Breast epithelium (tissue), 4 donors: ENCODE data around the gene CACNA2D4. TPM values are rescaled to one million over a fixed set of nuclear protein-coding genes. Genes with fewer than 3 reads are reported as not detected.

Experiments
- DNase-seq, 2 donors: peaks; one replicate each; pipeline ENCODE4 v3.0.0-alpha.2; 2019; ENCODE audit warnings: low spot score in 2 of 2
- H3K27ac ChIP-seq, 2 donors: fragments of 200-600 bp; sonication (generic) in 1 of 2; one replicate each; pipeline ENCODE4 v1.5.1; 2016 to 2019; ENCODE audit warnings: mild to moderate bottlenecking in 1 of 2
- H3K27me3 ChIP-seq, 2 donors: fragments of 200-600 bp; sonication (generic) in 1 of 2; one replicate each; pipeline versions ENCODE4 v1.5.1 to v1.6.0; 2017 to 2019; ENCODE audit warnings: control low read depth in 1 of 2, mild to moderate bottlenecking in 1 of 2
- H3K36me3 ChIP-seq: fragments of 200-600 bp; one replicate; pipeline ENCODE4 v1.5.1; 2019
- H3K4me1 ChIP-seq, 2 donors: fragments of 200-600 bp; sonication (generic); one replicate each; pipeline ENCODE4 v1.5.1; 2016 to 2019; ENCODE audit warnings: control low read depth in 1 of 2
- H3K4me3 ChIP-seq, 3 donors: fragments of 200-600 bp; sonication (generic); 1 replicate in 2 of 3; 2 replicates in 1 of 3; pipeline ENCODE4 v1.5.1; 2016 to 2019; ENCODE audit warnings: mild to moderate bottlenecking in 3 of 3, moderate library complexity in 2 of 3
- H3K9me3 ChIP-seq, 2 donors: fragments of 200-600 bp; sonication (generic) in 1 of 2; one replicate each; pipeline ENCODE4 v1.5.1; 2016 to 2019; ENCODE audit warnings: control low read depth in 1 of 2
- CTCF ChIP-seq, 3 donors: fragments of 450-650 bp; IDR thresholded peaks; one replicate each; pipeline ENCODE4 v1.5.1; 2016 to 2017; ENCODE audit warnings: antibody characterized with exemption in 3 of 3, mild to moderate bottlenecking in 3 of 3, moderate library complexity in 3 of 3
- POLR2A ChIP-seq: fragments of 450-650 bp; IDR thresholded peaks from one replicate; pipeline ENCODE4 v1.6.1; 2016; ENCODE audit warnings: antibody characterized with exemption, mild to moderate bottlenecking, moderate library complexity
- POLR2AphosphoS5 ChIP-seq, 3 donors: sonication (generic); formaldehyde crosslinking; IDR thresholded peaks; one replicate each; pipeline ENCODE4 v1.6.1; 2017; ENCODE audit warnings: antibody characterized with exemption in 3 of 3
- intact Hi-C: fragments of 100-400 bp; cut with DNase I; formaldehyde crosslinking; loops from one replicate; pipeline ENCODE4 v1.15.1; 2023; ENCODE audit warnings: low total_unique reads
- total RNA-seq, 3 donors: library from RNA; depleted of rRNA; stranded (reverse); fragments of >200 nt; gene quantifications; one replicate each; pipeline ENCODE4 v1.1.0, GENCODE V29; 2016

Gene CACNA2D4
- total RNA-seq, 3 donors from 2014 or later: 3.2 to 10.2 (median 3.3) TPM

GRCh38 chr12:1934068-1934467, 15.6 kb upstream of the CACNA2D4 start:
- intact Hi-C loops: loop anchor here (10.0 kb wide), 1 partner anchor 289 kb away; no protein-coding TSS in a partner anchor
- TF ChIP-seq POLR2A (no peak), POLR2AphosphoS5 (IDR thresholded peaks at IDR 0.05) (no peak), CTCF (IDR thresholded peaks at IDR 0.05) (no peak)
- no peaks in the 10 kb centered on the region for H3K27me3 ChIP-seq
- DNase-seq: no peak
- H3K36me3 ChIP-seq: no peaks in the 10 kb centered on the region
- H3K27ac ChIP-seq: no peak overlapping the region
- no peaks in the 10 kb centered on the region for H3K4me1 ChIP-seq
- no peaks in the 10 kb centered on the region for H3K9me3 ChIP-seq
- H3K4me3 ChIP-seq: no peak overlapping the region

GRCh38 chr12:1933342-1934051, 15.0 kb upstream of the CACNA2D4 start:
- intact Hi-C loops: loop anchor here (10.0 kb wide), 1 partner anchor 289 kb away; no protein-coding TSS in a partner anchor
- no peaks in the 10 kb centered on the region for H3K27me3 ChIP-seq
- no peak overlapping the region for H3K4me3 ChIP-seq
- no peak overlapping the region for H3K27ac ChIP-seq
- H3K9me3 ChIP-seq: no peaks in the 10 kb centered on the region
- no peak for DNase-seq
- no peak for TF ChIP-seq CTCF (IDR thresholded peaks at IDR 0.05)
- TF ChIP-seq POLR2A: no peak
- TF ChIP-seq POLR2AphosphoS5 (IDR thresholded peaks at IDR 0.05): no peak
- H3K4me1 ChIP-seq: no peaks in the 10 kb centered on the region
- H3K36me3 ChIP-seq: no peaks in the 10 kb centered on the region

- no peaks in the 10 kb centered on the region for H3K27me3 ChIP-seq
- no peak overlapping the region for H3K27ac ChIP-seq
- TF ChIP-seq POLR2AphosphoS5 (IDR thresholded peaks at IDR 0.05) (no peak), CTCF (IDR thresholded peaks at IDR 0.05) (no peak), POLR2A (no peak)
- intact Hi-C loops: loop anchor here (10.0 kb wide), 1 partner anchor 288 kb away; no protein-coding TSS in a partner anchor
- peak in 1 of 2 donors; percentile 69 for DNase-seq
- H3K4me3 ChIP-seq: no peak overlapping the region
- no peaks in the 10 kb centered on the region for H3K36me3 ChIP-seq
- H3K9me3 ChIP-seq: no peaks in the 10 kb centered on the region
- no peaks in the 10 kb centered on the region for H3K4me1 ChIP-seq
Measured at GRCh38 chr12:1932264-1932777, 13.9 kb upstream of the CACNA2D4 start.

- no peaks in the 10 kb centered on the region for H3K4me1 ChIP-seq
- H3K9me3 ChIP-seq: no peaks in the 10 kb centered on the region
- intact Hi-C loops: loop anchor here (10.0 kb wide), 1 partner anchor 287 kb away; no protein-coding TSS in a partner anchor
- no peaks in the 10 kb centered on the region for H3K27me3 ChIP-seq
- H3K36me3 ChIP-seq: no peaks in the 10 kb centered on the region
- H3K4me3 ChIP-seq: no peak overlapping the region
- H3K27ac ChIP-seq: no peak overlapping the region
- TF ChIP-seq CTCF (IDR thresholded peaks at IDR 0.05) (no peak), POLR2AphosphoS5 (IDR thresholded peaks at IDR 0.05) (no peak)
- DNase-seq: no peak
Measured at GRCh38 chr12:1931642-1932041, 13.2 kb upstream of the CACNA2D4 start.
